ENCODE results near the gene CYP27C1. TPM values are rescaled to one million over a fixed set of nuclear protein-coding genes. Genes with fewer than 3 reads are reported as not detected.

Gene CYP27C1
- total and polyA plus RNA-seq, 10 of the 15 experiments (the other 5 are each of a cell fraction or from before 2014, with no cell fraction given), result not detected

- Histone ChIP-seq H3K4me3 (no peak overlapping the region), H3K4me1 (ENCODE audit: control insufficient read depth, insufficient read depth, low read length) (no peaks in the 10 kb centered on the region), H3K27me3 (replicated peaks in 1 of 2; ENCODE audit: control insufficient read depth in 2 of 2, insufficient read depth in 2 of 2, low read length in 1 of 2) (no peaks in the 10 kb centered on the region; a peak in 1 of 4 replicates), H3K27ac (ENCODE audit: control insufficient read depth, insufficient read depth) (no peak overlapping the region), H3K9ac (ENCODE audit: control insufficient read depth, insufficient read depth, low read length) (no peak overlapping the region), H3K4me2 (ENCODE audit: control insufficient read depth, insufficient read depth) (no peak overlapping the region), H3K36me3 (ENCODE audit: control insufficient read depth in 2 of 2, insufficient read depth in 2 of 2, low read length in 1 of 2) (no peaks in the 10 kb centered on the region), H3K79me2 (ENCODE audit: control insufficient read depth, insufficient read depth, low read length) (no peaks in the 10 kb centered on the region), H4K20me1 (ENCODE audit: control insufficient read depth, insufficient read depth) (no peaks in the 10 kb centered on the region), H3K9me3 (replicated peaks; ENCODE audit: control insufficient read depth, insufficient read depth, low read length) (no peaks in the 10 kb centered on the region), H2AFZ (ENCODE audit: control insufficient read depth, low read depth, low read length) (no peak overlapping the region)
- SMC1A ChIA-PET (ENCODE audit: uncharacterized antibody, unreplicated experiment), result no interaction called here
- intact Hi-C loops (cut with micrococcal nuclease; ENCODE audit: unreplicated experiment), result no loop called here
- CTCF ChIA-PET, result no interaction called here
- 32% methylated on average over 12 of the region's 12 CpGs for WGBS (ENCODE audit: insufficient coverage, insufficient replicate concordance, low lambda C conversion rate, missing lambda C conversion rate)
- RAD21 ChIA-PET (ENCODE audit: unreplicated experiment), result no interaction called here
- POLR2A ChIA-PET, result interaction anchor here (0.5 kb wide), 1 partner anchor 18 kb away, joined by 4 read pairs; no protein-coding TSS in a partner anchor
- no peak for TF ChIP-seq TAF1 (IDR thresholded peaks at IDR 0.05; ENCODE audit: borderline replicate concordance, low read depth, low read length)
- TF ChIP-seq CHD2 (IDR thresholded peaks at IDR 0.05; ENCODE audit: borderline replicate concordance, low read depth, low read length), result no peak
- TF ChIP-seq SUZ12 (IDR thresholded peaks at IDR 0.05; ENCODE audit: unreplicated experiment), result no peak
- FAIRE-seq (no peak), ATAC-seq (no peak), DNase-seq (ENCODE audit: low read depth, low spot score) (no peak)
- in situ Hi-C loops (cut with MboI), result no loop called here
- no TSS peak for BruUV-seq (replicated peaks)
Measured at GRCh38 chr2:127166231-127166860, 53.8 kb downstream of the CYP27C1 start.

- no TSS peak for BruUV-seq (replicated peaks)
- CTCF ChIA-PET, result interaction anchor here (0.6 kb wide), 1 partner anchor 34 kb away, joined by 3 read pairs; no protein-coding TSS in a partner anchor
- WGBS (ENCODE audit: insufficient coverage, insufficient replicate concordance, low lambda C conversion rate, missing lambda C conversion rate), result 13% methylated on average over 3 of the region's 3 CpGs
- ATAC-seq (no peak), FAIRE-seq (no peak), DNase-seq (ENCODE audit: low read depth, low spot score) (no peak)
- Histone ChIP-seq H3K27me3 (replicated peaks in 1 of 2; ENCODE audit: control insufficient read depth in 2 of 2, insufficient read depth in 2 of 2, low read length in 1 of 2) (no peaks in the 10 kb centered on the region; a peak in 1 of 4 replicates), H3K4me2 (ENCODE audit: control insufficient read depth, insufficient read depth) (no peak overlapping the region), H3K9ac (ENCODE audit: control insufficient read depth, insufficient read depth, low read length) (no peak overlapping the region), H3K36me3 (ENCODE audit: control insufficient read depth in 2 of 2, insufficient read depth in 2 of 2, low read length in 1 of 2) (no peaks in the 10 kb centered on the region), H3K4me3 (no peak overlapping the region), H3K4me1 (ENCODE audit: control insufficient read depth, insufficient read depth, low read length) (no peaks in the 10 kb centered on the region), H3K9me3 (replicated peaks; ENCODE audit: control insufficient read depth, insufficient read depth, low read length) (no peaks in the 10 kb centered on the region), H4K20me1 (ENCODE audit: control insufficient read depth, insufficient read depth) (no peaks in the 10 kb centered on the region), H3K79me2 (ENCODE audit: control insufficient read depth, insufficient read depth, low read length) (no peaks in the 10 kb centered on the region), H2AFZ (ENCODE audit: control insufficient read depth, low read depth, low read length) (no peak overlapping the region), H3K27ac (ENCODE audit: control insufficient read depth, insufficient read depth) (no peak overlapping the region)
- SMC1A ChIA-PET (ENCODE audit: uncharacterized antibody, unreplicated experiment), result no interaction called here
- intact Hi-C loops (cut with micrococcal nuclease; ENCODE audit: unreplicated experiment) (no loop called here), in situ Hi-C loops (cut with MboI) (no loop called here)
- POLR2A ChIA-PET, result interaction anchor here (0.7 kb wide), 1 partner anchor 18 kb away, joined by 3 read pairs; no protein-coding TSS in a partner anchor
- RAD21 ChIA-PET (ENCODE audit: unreplicated experiment), result no interaction called here
- no peak for TF ChIP-seq CHD2 (IDR thresholded peaks at IDR 0.05; ENCODE audit: borderline replicate concordance, low read depth, low read length)
- TF ChIP-seq PRDM15 (CRISPR knock-in tag; IDR thresholded peaks at IDR 0.05), result no peak
- TF ChIP-seq MLLT1 (IDR thresholded peaks at IDR 0.05), result no peak
- no peak for TF ChIP-seq ZSCAN29 (IDR thresholded peaks at IDR 0.05)
- TF ChIP-seq MTA3 (IDR thresholded peaks at IDR 0.05; ENCODE audit: borderline replicate concordance, low read length), result no peak
- no peak for TF ChIP-seq POLR2A (IDR thresholded peaks at IDR 0.05; ENCODE audit: low read depth, low read length)
- TF ChIP-seq NFYA (IDR thresholded peaks at IDR 0.05; ENCODE audit: borderline replicate concordance, low read depth, low read length), result no peak
- TF ChIP-seq TBL1XR1 (IDR thresholded peaks at IDR 0.05; ENCODE audit: low read depth, low read length), result no peak
- TF ChIP-seq RB1 (IDR thresholded peaks at IDR 0.05; ENCODE audit: borderline replicate concordance), result no peak
Measured at GRCh38 chr2:127165539-127165935, 54.6 kb downstream of the CYP27C1 start.
